SK-N-SH (cell line): ENCODE measurements around the gene CPEB4. TPM values are rescaled to one million over a fixed set of nuclear protein-coding genes. Genes with fewer than 3 reads are reported as not detected.

Experiments used
- CTCF ChIA-PET: fragments of 300-600, 350-600 bp; formaldehyde crosslinking; extraction: SDS; loops from one replicate; lab custom pipeline; 2021; lab: Yijun Ruan, JAX
- POLR2A ChIA-PET: fragments of 350-600 bp; sonication (Branson Sonifier 250); formaldehyde crosslinking; extraction: SDS; loops from one replicate; lab custom pipeline; 2020; ENCODE audit warnings: antibody characterized with exemption, inconsistent platforms; lab: Yijun Ruan, JAX
- DNase-seq: peaks from one replicate; pipeline ENCODE4 v3.0.0; 2012
- H2AFZ ChIP-seq: fragments of 200-600 bp; sonication (generic); 2 replicates; pipeline ENCODE4 v1.8.1; 2016; ENCODE audit warnings: antibody characterized with exemption, mild to moderate bottlenecking, low read depth
- H3F3A ChIP-seq: fragments of 200-600 bp; sonication (generic); replicated peaks from 2 replicates; pipeline ENCODE3; 2016; ENCODE audit warnings: antibody characterized with exemption, mild to moderate bottlenecking; ENCODE audit not compliant: insufficient read depth
- H3K27ac ChIP-seq, 2 experiments: fragments of 200-500 bp in 1 of 2; fragments of 200-600 bp in 1 of 2; sonication (Bioruptor generic) in 1 of 2; sonication (generic), shearing (Covaris generic) in 1 of 2; 2 replicates each; pipeline versions ENCODE4 v1.5.1 to v1.6.1; 2014 to 2016; ENCODE audit warnings: low read depth in 2 of 2, inconsistent platforms in 1 of 2, low read length in 1 of 2, mild to moderate bottlenecking in 1 of 2, mixed read lengths in 1 of 2
- H3K27me3 ChIP-seq: fragments of 200-600 bp; sonication (generic), shearing (Covaris generic); 2 replicates; pipeline ENCODE4 v1.6.1; 2016; ENCODE audit warnings: mixed run types; ENCODE audit not compliant: insufficient read depth
- H3K36me3 ChIP-seq, 2 experiments: fragments of 200-500 bp in 1 of 2; fragments of 200-600 bp in 1 of 2; sonication (Bioruptor generic) in 1 of 2; sonication (generic) in 1 of 2; replicated peaks in 1 of 2; 2 replicates each; pipeline versions ENCODE3 to v1.5.1; 2014 to 2016; ENCODE audit warnings: low read length in 1 of 2, mild to moderate bottlenecking in 1 of 2; ENCODE audit not compliant: insufficient read depth in 2 of 2, control insufficient read depth in 1 of 2
- H3K4me1 ChIP-seq, 2 experiments: fragments of 200-500 bp in 1 of 2; fragments of 200-600 bp in 1 of 2; sonication (Bioruptor generic) in 1 of 2; sonication (generic), shearing (Covaris generic) in 1 of 2; 2 replicates each; pipeline versions ENCODE4 v1.5.1 to v1.6.1; 2014 to 2016; ENCODE audit warnings: low read depth in 1 of 2, low read length in 1 of 2, mixed run types in 1 of 2; ENCODE audit not compliant: insufficient read depth in 2 of 2, control insufficient read depth in 1 of 2
- H3K4me2 ChIP-seq: fragments of 200-600 bp; sonication (generic), shearing (Covaris generic); 2 replicates; pipeline ENCODE4 v1.6.1; 2017; ENCODE audit warnings: mixed run types
- H3K4me3 ChIP-seq, 2 experiments: fragments of 200-500 bp in 1 of 2; fragments of 200-600 bp in 1 of 2; sonication (Bioruptor generic) in 1 of 2; sonication (generic), shearing (Covaris generic) in 1 of 2; 2 replicates each; pipeline versions ENCODE4 v1.5.1 to v1.8.1; 2014 to 2016; ENCODE audit warnings: low read depth in 2 of 2, inconsistent platforms in 1 of 2, low read length in 1 of 2, mild to moderate bottlenecking in 1 of 2, mixed read lengths in 1 of 2, moderate library complexity in 1 of 2
- H3K79me2 ChIP-seq: fragments of 200-600 bp; sonication (generic); 2 replicates; pipeline ENCODE4 v1.8.1; 2017; ENCODE audit warnings: mild to moderate bottlenecking; ENCODE audit not compliant: insufficient read depth
- H3K9ac ChIP-seq: fragments of 200-600 bp; sonication (generic); 2 replicates; pipeline ENCODE4 v1.6.1; 2017; ENCODE audit warnings: mixed run types
- H3K9me2 ChIP-seq: fragments of 200-600 bp; sonication (generic); 2 replicates; pipeline ENCODE4 v1.6.1; 2017; ENCODE audit warnings: mixed run types
- H3K9me3 ChIP-seq: fragments of 200-600 bp; sonication (generic); 2 replicates; pipeline ENCODE4 v1.6.1; 2017; ENCODE audit warnings: mixed run types, mild to moderate bottlenecking, moderate library complexity
- H4K20me1 ChIP-seq: fragments of 200-600 bp; sonication (generic); 2 replicates; pipeline ENCODE4 v1.6.1; 2017; ENCODE audit warnings: mild to moderate bottlenecking, mixed run types; ENCODE audit not compliant: insufficient read depth
- FOSL2 ChIP-seq: IDR thresholded peaks from 2 replicates; pipeline ENCODE4 v1.4.0; 2012; ENCODE audit warnings: low read depth, mild to moderate bottlenecking, moderate library complexity, borderline replicate concordance
- FOXJ3 ChIP-seq: sonication (generic); formaldehyde crosslinking; IDR thresholded peaks from 2 replicates; pipeline ENCODE4 v1.5.1; 2020; ENCODE audit warnings: mild to moderate bottlenecking, missing genetic modification reagents
- FOXM1 ChIP-seq: IDR thresholded peaks from 2 replicates; pipeline ENCODE4 v1.4.0; 2012; ENCODE audit warnings: low read depth, mild to moderate bottlenecking
- GABPA ChIP-seq: IDR thresholded peaks from 2 replicates; pipeline ENCODE4 v1.4.0; 2012; ENCODE audit warnings: low read depth, mild to moderate bottlenecking
- GATA2 ChIP-seq: sonication (generic); formaldehyde crosslinking; IDR thresholded peaks from 2 replicates; pipeline ENCODE4 v1.5.0; 2020; ENCODE audit warnings: mild to moderate bottlenecking, missing genetic modification reagents
- JUND ChIP-seq: IDR thresholded peaks from 2 replicates; pipeline ENCODE4 v1.4.0; 2012
- MAX ChIP-seq: IDR thresholded peaks from 2 replicates; pipeline ENCODE4 v1.4.0; 2012; ENCODE audit warnings: low read depth
- MEF2A ChIP-seq: IDR thresholded peaks from 2 replicates; pipeline ENCODE4 v1.4.0; 2012; ENCODE audit warnings: low read depth, borderline replicate concordance
- MXI1 ChIP-seq: IDR thresholded peaks from 2 replicates; pipeline ENCODE4 v1.6.1; 2012; ENCODE audit warnings: mild to moderate bottlenecking, low read depth, low read length, improper control_type of control experiment
- PBX3 ChIP-seq: IDR thresholded peaks from 2 replicates; pipeline ENCODE4; 2012
- POLR2AphosphoS5 ChIP-seq: IDR thresholded peaks from 2 replicates; pipeline ENCODE4 v1.6.1; 2012; ENCODE audit warnings: low read depth, low read length
- RAD21 ChIP-seq: IDR thresholded peaks from 2 replicates; pipeline ENCODE4 v1.6.1; 2012; ENCODE audit warnings: mild to moderate bottlenecking, low read length
- RCOR1 ChIP-seq: fragments of 150-350 bp; IDR thresholded peaks from 2 replicates; pipeline ENCODE4 v1.6.1; 2017; ENCODE audit warnings: antibody characterized with exemption, low read length
- RFX5 ChIP-seq: IDR thresholded peaks from 2 replicates; pipeline ENCODE4 v1.6.1; 2012; ENCODE audit warnings: mild to moderate bottlenecking, improper control_type of control experiment, low read length
- SIN3A ChIP-seq: IDR thresholded peaks from 2 replicates; pipeline ENCODE4 v1.6.1; 2012; ENCODE audit warnings: low read depth, mild to moderate bottlenecking, low read length, moderate library complexity, borderline replicate concordance
- TAF1 ChIP-seq: IDR thresholded peaks from 2 replicates; pipeline ENCODE4 v1.6.1; 2012; ENCODE audit warnings: low read depth, mild to moderate bottlenecking, low read length, moderate library complexity, borderline replicate concordance
- TCF12 ChIP-seq: IDR thresholded peaks from 2 replicates; pipeline ENCODE4 v1.4.0; 2012
- USF2 ChIP-seq: fragments of 150-350 bp; IDR thresholded peaks from 2 replicates; pipeline ENCODE4 v1.6.1; 2017; ENCODE audit warnings: antibody characterized with exemption, low read length, low read depth, borderline replicate concordance
- YY1 ChIP-seq: IDR thresholded peaks from 2 replicates; pipeline ENCODE4 v1.4.0; 2012; ENCODE audit warnings: low read depth, mild to moderate bottlenecking
- WGBS: methylation state at CpG from one replicate; pipeline ENCODE4 v1.1.6; 2017; ENCODE audit warnings: low lambda C conversion rate; 5-methylcytosine and 5-hydroxymethylcytosine counted together
- polyA plus RNA-seq, 3 experiments: library from polyadenylated mRNA; depleted of rRNA; stranded (reverse); fragments of >200 nt; gene quantifications; 2 replicates each; pipeline ENCODE4 v1.2.3, GENCODE V29; 2012
- TF ChIP-seq, protein P1 (sequence below): fragments of 150-350 bp; IDR thresholded peaks from 2 replicates; pipeline ENCODE4 v1.6.1; 2016; ENCODE audit warnings: mild to moderate bottlenecking, low read depth, low read length

The CPEB4 gene
- polyA plus RNA-seq, 1 of the 3 experiments (the other 2 are of a cell fraction) = 6.8 TPM

- POLR2A ChIA-PET = no interaction called here
- no peak for DNase-seq
- H3K4me1 ChIP-seq = no peaks in the 10 kb centered on the region
- TF ChIP-seq SIN3A (no peak), FOXM1 (no peak), POLR2AphosphoS5 (no peak), USF2 (no peak), MXI1 (no peak), RAD21 (no peak), YY1 (no peak), PBX3 (no peak), GATA2 (CRISPR knock-in tag) (no peak)
- H2AFZ ChIP-seq = no peak overlapping the region
- H3K27me3 ChIP-seq = no peaks in the 10 kb centered on the region
- CTCF ChIA-PET = interaction anchor here (1.1 to 2.7 kb wide), 3 partner anchors 16 to 32 kb away, joined by 3 to 13 read pairs (median 3); no protein-coding TSS in a partner anchor
- no peaks in the 10 kb centered on the region for H4K20me1 ChIP-seq
- no peak overlapping the region for H3K4me3 ChIP-seq
- no peaks in the 10 kb centered on the region for H3F3A ChIP-seq
- H3K4me2 ChIP-seq = no peak overlapping the region
- H3K9me2 ChIP-seq = no peaks in the 10 kb centered on the region
- no peaks in the 10 kb centered on the region for H3K9me3 ChIP-seq
- H3K9ac ChIP-seq = no peak overlapping the region
- H3K36me3 ChIP-seq = peaks cover 11 to 15% of the 10 kb centered on the region in 2 experiments
- H3K27ac ChIP-seq = no peak overlapping the region
- H3K79me2 ChIP-seq = peaks cover 8% of the 10 kb centered on the region
- 71% methylated on average over 2 of the region's 2 CpGs for WGBS
Observed at GRCh38 chr5:173941102-173941501, 53.0 kb downstream of the CPEB4 start.

DNA sequence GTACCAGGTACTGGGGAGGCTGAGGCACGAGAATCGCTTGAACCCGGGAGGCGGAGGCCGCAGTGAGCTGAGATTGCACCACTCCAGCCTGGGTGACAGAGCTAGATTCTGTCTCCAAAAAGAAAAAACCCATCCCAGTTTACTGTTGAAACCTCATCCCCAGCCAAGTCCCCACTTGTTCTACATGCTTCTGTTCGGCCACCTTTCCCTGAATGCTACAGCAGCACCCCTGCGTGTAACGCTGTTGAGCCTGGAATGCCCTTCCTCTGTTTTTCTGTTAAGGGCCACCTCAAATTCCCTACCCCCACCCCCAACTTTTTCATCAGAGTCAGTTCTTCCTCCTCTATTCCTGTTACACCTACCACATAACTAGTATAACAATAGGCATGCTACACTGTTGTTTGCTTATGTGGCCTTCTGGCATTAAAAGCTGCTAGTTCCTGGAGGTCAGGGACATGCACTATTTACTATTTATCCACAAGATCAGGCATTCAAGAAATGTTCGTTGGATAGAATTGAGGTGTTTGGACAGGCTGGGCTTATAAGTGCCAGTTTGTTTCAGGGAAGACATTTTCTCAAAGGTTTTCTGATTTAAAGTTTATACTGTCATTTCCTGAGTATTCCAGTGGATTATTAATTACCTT, 53.7 kb downstream of the CPEB4 start:
- Histone ChIP-seq H3K9me3 (no peaks in the 10 kb centered on the region), H3K27me3 (no peaks in the 10 kb centered on the region), H3K4me2 (no peak overlapping the region), H2AFZ (no peak overlapping the region), H3K4me1 (no peaks in the 10 kb centered on the region), H3K27ac (no peak overlapping the region), H4K20me1 (no peaks in the 10 kb centered on the region), H3K4me3 (no peak overlapping the region), H3K36me3 (peaks cover 12 to 23% of the 10 kb centered on the region in 2 experiments), H3K9ac (no peak overlapping the region), H3K79me2 (peaks cover 8% of the 10 kb centered on the region), H3K9me2 (no peaks in the 10 kb centered on the region), H3F3A (no peaks in the 10 kb centered on the region)
- WGBS = 84% methylated on average over 9 of the region's 9 CpGs
- POLR2A ChIA-PET = no interaction called here
- DNase-seq = no peak
- CTCF ChIA-PET = interaction anchor here (1.5 to 2.7 kb wide), 3 partner anchors 9 to 21 kb away, joined by 4 to 13 read pairs (median 9); no protein-coding TSS in a partner anchor
- TF ChIP-seq MAX (no peak), TAF1 (no peak), YY1 (no peak), JUND (no peak), GABPA (no peak), FOXJ3 (CRISPR knock-in tag) (no peak), RCOR1 (no peak), FOSL2 (no peak), USF2 (no peak), POLR2AphosphoS5 (no peak), MEF2A (no peak), RFX5 (no peak), TCF12 (no peak)
- TF ChIP-seq, protein P1, sequence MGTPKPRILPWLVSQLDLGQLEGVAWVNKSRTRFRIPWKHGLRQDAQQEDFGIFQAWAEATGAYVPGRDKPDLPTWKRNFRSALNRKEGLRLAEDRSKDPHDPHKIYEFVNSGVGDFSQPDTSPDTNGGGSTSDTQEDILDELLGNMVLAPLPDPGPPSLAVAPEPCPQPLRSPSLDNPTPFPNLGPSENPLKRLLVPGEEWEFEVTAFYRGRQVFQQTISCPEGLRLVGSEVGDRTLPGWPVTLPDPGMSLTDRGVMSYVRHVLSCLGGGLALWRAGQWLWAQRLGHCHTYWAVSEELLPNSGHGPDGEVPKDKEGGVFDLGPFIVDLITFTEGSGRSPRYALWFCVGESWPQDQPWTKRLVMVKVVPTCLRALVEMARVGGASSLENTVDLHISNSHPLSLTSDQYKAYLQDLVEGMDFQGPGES = no peak
